Vagina (tissue), 2 donors: Measurements from ENCODE around the gene ANKRD22. TPM values are rescaled to one million over a fixed set of nuclear protein-coding genes. Genes with fewer than 3 reads are reported as not detected.

Experiments
- DNase-seq, 2 donors: peaks; one replicate each; pipeline ENCODE4 v3.0.0-alpha.2; 2017; ENCODE audit errors: extremely low spot score in 2 of 2
- H3K27ac ChIP-seq: fragments of 200-600 bp; sonication (generic); one replicate; pipeline ENCODE4 v1.5.1; 2019
- H3K27me3 ChIP-seq: fragments of 200-600 bp; sonication (generic); one replicate; pipeline ENCODE4 v1.5.1; 2019
- H3K36me3 ChIP-seq, 2 donors: fragments of 200-600 bp; sonication (generic); one replicate each; pipeline ENCODE4 v1.5.1; 2017 to 2019
- H3K4me1 ChIP-seq: fragments of 200-600 bp; sonication (generic); one replicate; pipeline ENCODE4 v1.5.1; 2019
- H3K4me3 ChIP-seq, 2 donors: fragments of 200-600 bp; sonication (generic); 1 replicate in 1 of 2; 2 replicates in 1 of 2; pipeline ENCODE4 v1.5.1; 2016 to 2019
- H3K9me3 ChIP-seq: fragments of 200-600 bp; sonication (generic); one replicate; pipeline ENCODE4 v1.5.1; 2019
- POLR2A ChIP-seq, 2 donors: fragments of 450-650 bp; IDR thresholded peaks; one replicate each; pipeline ENCODE4 v1.6.1; 2017; ENCODE audit warnings: antibody characterized with exemption in 2 of 2, mild to moderate bottlenecking in 2 of 2, moderate library complexity in 2 of 2
- POLR2AphosphoS5 ChIP-seq, 2 donors: sonication (generic); formaldehyde crosslinking; IDR thresholded peaks; one replicate each; pipeline ENCODE4 v1.9.0; 2017; ENCODE audit warnings: antibody characterized with exemption in 2 of 2, mild to moderate bottlenecking in 2 of 2, low read depth in 1 of 2; ENCODE audit not compliant: insufficient read depth in 1 of 2
- intact Hi-C: fragments of 100-400 bp; cut with DNase I; formaldehyde crosslinking; loops from one replicate; pipeline ENCODE4 v1.15.1; 2023
- total RNA-seq: library from RNA; depleted of rRNA; stranded (reverse); fragments of >200 nt; gene quantifications from one replicate; pipeline ENCODE4 v1.2.3, GENCODE V29; 2016
- TF ChIP-seq, protein P1 (sequence below), 3 experiments: fragments of 450-650 bp in 2 of 3; fragments of 200-600 bp in 1 of 3; sonication (generic) in 1 of 3; IDR thresholded peaks; one replicate each; pipeline ENCODE4 v1.5.1; 2017 to 2019; ENCODE audit warnings: antibody characterized with exemption in 3 of 3, mild to moderate bottlenecking in 2 of 3, moderate library complexity in 2 of 3

ANKRD22 gene
- total RNA-seq, 1 donor from 2014 or later, result 4.4 TPM

DNA sequence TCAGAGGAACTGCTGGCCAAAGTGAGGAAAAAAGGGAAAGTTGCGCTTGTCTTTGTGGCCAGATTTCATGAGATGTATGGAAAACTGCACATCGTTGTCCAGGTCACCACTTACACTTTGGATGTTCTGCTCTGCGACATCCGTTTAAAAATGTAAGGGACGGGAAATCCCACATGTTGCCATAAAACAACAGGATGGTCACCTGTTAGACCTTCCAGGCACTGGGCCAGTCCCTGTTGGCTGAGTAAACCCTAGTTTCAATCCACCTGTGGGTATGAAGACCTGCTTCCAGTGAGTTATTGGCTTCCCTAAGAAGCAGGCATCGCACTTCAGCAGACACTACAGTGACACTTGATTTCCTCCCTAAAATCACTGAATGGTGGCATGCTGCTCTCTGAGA lies 25.7 kb upstream of the ANKRD22 start:
- no peak for TF ChIP-seq POLR2A (IDR thresholded peaks at IDR 0.05)
- Histone ChIP-seq H3K36me3 (no peaks in the 10 kb centered on the region), H3K4me1 (peaks cover 23% of the 10 kb centered on the region), H3K9me3 (no peaks in the 10 kb centered on the region), H3K4me3 (no peak overlapping the region), H3K27me3 (no peaks in the 10 kb centered on the region), H3K27ac (no peak overlapping the region)
- DNase-seq, result no peak
- intact Hi-C loops, result no loop called here

DNA sequence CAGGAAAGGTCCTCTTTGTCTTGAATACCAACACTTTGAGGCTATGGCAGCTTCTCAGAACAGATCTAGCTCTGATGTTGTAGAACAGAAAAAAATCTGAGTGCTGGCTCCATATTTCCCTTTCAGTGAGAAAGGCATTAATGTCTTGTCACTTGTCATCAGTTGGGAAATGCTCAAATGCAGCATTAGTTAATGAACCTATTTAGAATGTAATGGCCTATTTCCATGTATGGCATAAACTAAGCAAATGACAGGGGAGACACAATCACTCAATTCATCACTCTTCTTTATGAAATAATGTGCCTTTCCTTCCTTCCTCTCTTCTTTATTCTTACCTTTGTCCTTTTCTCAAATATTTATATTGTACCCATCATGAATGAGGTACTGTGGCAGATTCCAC lies 23.4 kb upstream of the ANKRD22 start:
- H3K27me3 ChIP-seq, result no peaks in the 10 kb centered on the region
- H3K4me3 ChIP-seq, result no peak overlapping the region
- TF ChIP-seq POLR2AphosphoS5 (IDR thresholded peaks at IDR 0.05; ENCODE audit: insufficient read depth in 1 of 2, low read depth in 1 of 2) (no peak), POLR2A (IDR thresholded peaks at IDR 0.05) (no peak)
- TF ChIP-seq, protein P1, sequence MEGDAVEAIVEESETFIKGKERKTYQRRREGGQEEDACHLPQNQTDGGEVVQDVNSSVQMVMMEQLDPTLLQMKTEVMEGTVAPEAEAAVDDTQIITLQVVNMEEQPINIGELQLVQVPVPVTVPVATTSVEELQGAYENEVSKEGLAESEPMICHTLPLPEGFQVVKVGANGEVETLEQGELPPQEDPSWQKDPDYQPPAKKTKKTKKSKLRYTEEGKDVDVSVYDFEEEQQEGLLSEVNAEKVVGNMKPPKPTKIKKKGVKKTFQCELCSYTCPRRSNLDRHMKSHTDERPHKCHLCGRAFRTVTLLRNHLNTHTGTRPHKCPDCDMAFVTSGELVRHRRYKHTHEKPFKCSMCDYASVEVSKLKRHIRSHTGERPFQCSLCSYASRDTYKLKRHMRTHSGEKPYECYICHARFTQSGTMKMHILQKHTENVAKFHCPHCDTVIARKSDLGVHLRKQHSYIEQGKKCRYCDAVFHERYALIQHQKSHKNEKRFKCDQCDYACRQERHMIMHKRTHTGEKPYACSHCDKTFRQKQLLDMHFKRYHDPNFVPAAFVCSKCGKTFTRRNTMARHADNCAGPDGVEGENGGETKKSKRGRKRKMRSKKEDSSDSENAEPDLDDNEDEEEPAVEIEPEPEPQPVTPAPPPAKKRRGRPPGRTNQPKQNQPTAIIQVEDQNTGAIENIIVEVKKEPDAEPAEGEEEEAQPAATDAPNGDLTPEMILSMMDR (IDR thresholded peaks at IDR 0.05), result no peak
- DNase-seq, result no peak
- peaks cover 7% of the 10 kb centered on the region for H3K4me1 ChIP-seq
- intact Hi-C loops, result no loop called here
- H3K36me3 ChIP-seq, result no peaks in the 10 kb centered on the region
- H3K27ac ChIP-seq, result no peak overlapping the region
- H3K9me3 ChIP-seq, result no peaks in the 10 kb centered on the region

DNA sequence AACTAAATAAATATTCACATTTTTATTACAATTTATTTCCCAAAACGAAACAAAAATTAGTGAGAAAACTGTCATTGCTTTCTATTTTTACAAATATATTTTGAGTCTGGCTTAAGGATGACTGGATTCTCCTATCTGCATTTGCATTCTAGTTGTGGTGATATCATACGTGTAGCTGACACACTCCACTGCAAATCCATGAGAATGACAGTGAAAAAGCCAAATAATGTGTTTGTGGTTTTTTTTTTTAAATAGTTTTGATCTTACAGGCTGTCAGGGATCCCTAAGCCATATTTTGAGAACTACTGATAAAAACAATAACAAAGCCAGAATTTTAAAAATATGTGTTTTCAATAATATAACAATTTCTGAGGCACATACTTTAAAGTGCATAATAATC lies 22.6 kb upstream of the ANKRD22 start:
- DNase-seq, result no peak
- no peak overlapping the region for H3K27ac ChIP-seq
- H3K9me3 ChIP-seq, result no peaks in the 10 kb centered on the region
- no peak overlapping the region for H3K4me3 ChIP-seq
- TF ChIP-seq POLR2A (IDR thresholded peaks at IDR 0.05) (no peak), POLR2AphosphoS5 (IDR thresholded peaks at IDR 0.05; ENCODE audit: insufficient read depth in 1 of 2, low read depth in 1 of 2) (no peak)
- TF ChIP-seq, protein P1 (IDR thresholded peaks at IDR 0.05), result no peak
- H3K27me3 ChIP-seq, result no peaks in the 10 kb centered on the region
- H3K4me1 ChIP-seq, result peaks cover 2% of the 10 kb centered on the region
- H3K36me3 ChIP-seq, result no peaks in the 10 kb centered on the region
- intact Hi-C loops, result no loop called here

DNA sequence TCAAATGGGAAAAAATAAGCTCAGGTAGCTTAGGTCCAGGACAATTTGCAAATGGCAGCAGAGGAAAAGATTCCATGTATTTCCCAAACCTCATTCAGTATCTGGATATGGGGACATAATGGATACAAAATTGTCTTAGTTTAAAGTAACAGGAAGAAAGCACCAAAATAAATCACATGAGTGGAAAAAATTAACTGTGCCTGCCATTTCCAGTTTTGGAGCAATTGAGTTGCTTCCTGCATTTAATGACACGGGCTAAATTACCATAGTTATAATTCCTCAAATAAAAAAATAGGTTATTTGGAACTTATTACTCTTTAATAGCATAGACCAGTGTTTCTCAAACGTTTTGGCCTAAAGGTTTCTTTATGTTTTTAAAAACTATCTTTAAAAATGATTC lies 22.1 kb upstream of the ANKRD22 start:
- H3K27me3 ChIP-seq, result no peaks in the 10 kb centered on the region
- TF ChIP-seq, protein P1 (IDR thresholded peaks at IDR 0.05), result no peak
- peak in 1 of 2 donors; percentile 58 for TF ChIP-seq POLR2AphosphoS5 (IDR thresholded peaks at IDR 0.05; ENCODE audit: insufficient read depth in 1 of 2, low read depth in 1 of 2)
- no peaks in the 10 kb centered on the region for H3K4me1 ChIP-seq
- H3K4me3 ChIP-seq, result no peak overlapping the region
- DNase-seq, result no peak
- H3K27ac ChIP-seq, result no peak overlapping the region
- no peaks in the 10 kb centered on the region for H3K36me3 ChIP-seq
- H3K9me3 ChIP-seq, result no peaks in the 10 kb centered on the region
- intact Hi-C loops, result no loop called here

DNA sequence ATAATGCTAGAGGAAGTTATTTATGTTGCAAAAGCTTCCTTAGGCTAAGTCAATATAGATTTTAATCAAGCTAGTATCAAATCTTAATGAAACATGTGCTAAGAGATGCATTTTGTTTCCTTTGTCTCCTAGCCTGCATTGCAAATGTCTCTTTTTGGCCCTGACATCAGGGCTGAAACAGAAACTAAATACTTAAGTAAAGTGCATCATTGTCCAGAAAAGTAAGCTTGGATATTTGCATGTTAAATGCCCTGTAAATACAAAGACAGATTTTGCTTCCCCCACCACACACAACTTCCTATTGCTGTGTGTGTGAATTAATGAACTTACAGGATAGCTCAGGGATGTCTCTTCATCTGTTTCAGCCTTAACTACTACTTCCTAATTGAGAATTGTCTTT lies 18.4 kb upstream of the ANKRD22 start:
- intact Hi-C loops, result no loop called here
- no peaks in the 10 kb centered on the region for H3K9me3 ChIP-seq
- no peak overlapping the region for H3K4me3 ChIP-seq
- DNase-seq, result no peak
- no peaks in the 10 kb centered on the region for H3K27me3 ChIP-seq
- no peaks in the 10 kb centered on the region for H3K4me1 ChIP-seq
- no peaks in the 10 kb centered on the region for H3K36me3 ChIP-seq
- no peak overlapping the region for H3K27ac ChIP-seq
- TF ChIP-seq, protein P1 (IDR thresholded peaks at IDR 0.05), result no peak
- TF ChIP-seq POLR2A (IDR thresholded peaks at IDR 0.05), result no peak
- TF ChIP-seq POLR2AphosphoS5 (IDR thresholded peaks at IDR 0.05; ENCODE audit: insufficient read depth in 1 of 2, low read depth in 1 of 2), result no peak

DNA sequence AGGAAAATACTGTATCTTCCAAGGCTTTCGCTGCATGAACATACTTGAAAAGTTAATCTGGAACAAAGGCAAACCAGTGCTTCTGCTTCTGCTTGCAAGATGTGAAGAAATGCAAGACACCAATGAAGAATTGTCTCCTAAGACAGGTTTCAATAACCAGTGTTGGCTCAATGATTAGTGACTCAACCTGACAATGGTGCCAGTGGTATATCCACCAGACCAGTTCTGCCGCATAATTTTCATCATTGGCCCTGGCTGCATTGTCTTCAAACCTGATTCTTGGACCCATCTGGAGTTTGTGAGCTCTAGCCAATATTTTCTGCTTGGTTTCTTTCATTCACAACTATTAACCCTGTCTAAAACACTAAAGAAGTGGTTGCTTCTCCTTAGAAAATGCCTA lies 14.8 kb upstream of the ANKRD22 start:
- TF ChIP-seq, protein P1 (IDR thresholded peaks at IDR 0.05), result no peak
- TF ChIP-seq POLR2AphosphoS5 (IDR thresholded peaks at IDR 0.05; ENCODE audit: insufficient read depth in 1 of 2, low read depth in 1 of 2), result peak in 1 of 2 donors; percentile 10
- Histone ChIP-seq H3K27ac (no peak overlapping the region), H3K4me3 (no peak overlapping the region), H3K27me3 (no peaks in the 10 kb centered on the region), H3K4me1 (no peaks in the 10 kb centered on the region), H3K9me3 (no peaks in the 10 kb centered on the region), H3K36me3 (no peaks in the 10 kb centered on the region)
- intact Hi-C loops, result no loop called here
- DNase-seq, result no peak
